Neural cell (in vitro differentiated cells): ENCODE results near the gene CEP78. TPM values are rescaled to one million over a fixed set of nuclear protein-coding genes. Genes with fewer than 3 reads are reported as not detected.

ENCODE experiments used
- H2AFZ ChIP-seq: fragments of 200-600, 300-800 bp; sonication (generic), shearing (Covaris generic); 2 replicates; pipeline ENCODE4 v1.6.0; 2014; ENCODE audit warnings: low read depth, mild to moderate bottlenecking, antibody characterized with exemption, low read length, moderate library complexity
- H3F3A ChIP-seq: fragments of 200-600 bp; shearing (Covaris generic); 2 replicates; pipeline ENCODE4 v1.6.1; 2016; ENCODE audit warnings: mild to moderate bottlenecking, moderate library complexity, mixed read lengths, antibody characterized with exemption, low read length; ENCODE audit not compliant: insufficient read depth, poor library complexity, severe bottlenecking
- H3K27ac ChIP-seq: fragments of 200-600, 300-800 bp; sonication (generic), shearing (Covaris generic); 2 replicates; pipeline ENCODE4 v1.5.1; 2014; ENCODE audit warnings: mild to moderate bottlenecking, low read length, moderate library complexity
- H3K27me3 ChIP-seq: fragments of 300-800, 200-600 bp; sonication (generic), shearing (Covaris generic); 2 replicates; pipeline ENCODE4 v1.6.0; 2014; ENCODE audit warnings: mild to moderate bottlenecking, low read depth, low read length, moderate library complexity; ENCODE audit not compliant: insufficient read depth
- H3K36me3 ChIP-seq: fragments of 300-800, 200-600 bp; sonication (generic), shearing (Covaris generic); 2 replicates; pipeline ENCODE4 v1.5.1; 2014; ENCODE audit warnings: mild to moderate bottlenecking, antibody characterized with exemption, low read length, moderate library complexity; ENCODE audit not compliant: insufficient read depth
- H3K4me2 ChIP-seq: fragments of 300-800, 200-600 bp; sonication (generic), shearing (Covaris generic); 2 replicates; pipeline ENCODE4 v1.6.0; 2014; ENCODE audit warnings: mild to moderate bottlenecking, low read length
- H3K4me3 ChIP-seq: fragments of 300-800, 200-600 bp; sonication (generic), shearing (Covaris generic); 2 replicates; pipeline ENCODE4 v1.5.1; 2014; ENCODE audit warnings: mild to moderate bottlenecking, low read length, moderate library complexity
- H3K79me2 ChIP-seq: fragments of 200-600 bp; shearing (Covaris generic); replicated peaks from 2 replicates; pipeline ENCODE4 v1.6.0; 2014; ENCODE audit warnings: mild to moderate bottlenecking, low read length, moderate library complexity; ENCODE audit not compliant: insufficient read depth
- H3K9ac ChIP-seq: fragments of 300-800, 200-600 bp; sonication (generic), shearing (Covaris generic); 2 replicates; pipeline ENCODE4 v1.6.1; 2016; ENCODE audit warnings: mild to moderate bottlenecking, low read length, mixed read lengths
- H3K9me2 ChIP-seq: fragments of 200-600 bp; shearing (Covaris generic); 2 replicates; pipeline ENCODE4 v1.6.1; 2016; ENCODE audit warnings: mild to moderate bottlenecking, low read length, mixed read lengths; ENCODE audit not compliant: insufficient read depth
- H3K9me3 ChIP-seq: fragments of 200-600, 300-800 bp; sonication (generic), shearing (Covaris generic); 2 replicates; pipeline ENCODE4 v1.6.1; 2016; ENCODE audit warnings: mild to moderate bottlenecking, mixed run types, low read length, moderate library complexity, mixed read lengths
- H4K20me1 ChIP-seq: fragments of 200-600 bp; shearing (Covaris generic); 2 replicates; pipeline ENCODE4 v1.6.1; 2016; ENCODE audit warnings: mild to moderate bottlenecking, mixed run types; ENCODE audit not compliant: insufficient read depth
- EP300 ChIP-seq: fragments of 450-650 bp; conservative IDR thresholded peaks from 2 replicates; pipeline ENCODE4 v1.6.1; 2014; ENCODE audit warnings: antibody characterized with exemption, mild to moderate bottlenecking, moderate library complexity; ENCODE audit not compliant: poor library complexity, severe bottlenecking
- EZH2 ChIP-seq: fragments of 200-600, 300-800 bp; shearing (Covaris generic), sonication (generic); IDR thresholded peaks from 2 replicates; pipeline ENCODE4 v1.6.1; 2014; ENCODE audit warnings: antibody characterized with exemption, low read length, borderline replicate concordance, mild to moderate bottlenecking; ENCODE audit not compliant: insufficient read depth, poor library complexity, severe bottlenecking
- MXI1 ChIP-seq: fragments of 450-650 bp; conservative IDR thresholded peaks from 2 replicates; pipeline ENCODE4 v1.6.1; 2014; ENCODE audit warnings: antibody characterized with exemption, mild to moderate bottlenecking; ENCODE audit not compliant: poor library complexity, severe bottlenecking
- POLR2AphosphoS5 ChIP-seq: IDR thresholded peaks from 2 replicates; pipeline ENCODE4 v1.6.1; 2012
- RAD21 ChIP-seq: fragments of 450-650 bp; conservative IDR thresholded peaks from 2 replicates; pipeline ENCODE4 v1.6.1; 2014; ENCODE audit warnings: antibody characterized with exemption, mild to moderate bottlenecking, moderate library complexity
- SMC3 ChIP-seq: fragments of 450-650 bp; conservative IDR thresholded peaks from 2 replicates; pipeline ENCODE4 v1.6.1; 2014; ENCODE audit warnings: antibody characterized with exemption, mild to moderate bottlenecking, moderate library complexity; ENCODE audit not compliant: poor library complexity
- TAF1 ChIP-seq: IDR thresholded peaks from 2 replicates; pipeline ENCODE4 v1.6.1; 2012; ENCODE audit warnings: low read depth
- polyA plus RNA-seq: library from polyadenylated mRNA; depleted of rRNA; stranded (reverse); fragments of >200 nt; gene quantifications from 2 replicates; pipeline ENCODE4 v1.2.3, GENCODE V29; 2014
- TF ChIP-seq, protein P1 (sequence below): fragments of 450-650 bp; IDR thresholded peaks from 2 replicates; pipeline ENCODE4 v1.5.1; 2014; ENCODE audit warnings: antibody characterized with exemption, mild to moderate bottlenecking, moderate library complexity; ENCODE audit not compliant: poor library complexity, severe bottlenecking
- TF ChIP-seq, protein P2 (sequence below): IDR thresholded peaks from 2 replicates; pipeline ENCODE4 v1.6.1; 2012; ENCODE audit warnings: borderline replicate concordance

CEP78 gene
- polyA plus RNA-seq, 1 donor from 2014 or later = 57.8 TPM

DNA sequence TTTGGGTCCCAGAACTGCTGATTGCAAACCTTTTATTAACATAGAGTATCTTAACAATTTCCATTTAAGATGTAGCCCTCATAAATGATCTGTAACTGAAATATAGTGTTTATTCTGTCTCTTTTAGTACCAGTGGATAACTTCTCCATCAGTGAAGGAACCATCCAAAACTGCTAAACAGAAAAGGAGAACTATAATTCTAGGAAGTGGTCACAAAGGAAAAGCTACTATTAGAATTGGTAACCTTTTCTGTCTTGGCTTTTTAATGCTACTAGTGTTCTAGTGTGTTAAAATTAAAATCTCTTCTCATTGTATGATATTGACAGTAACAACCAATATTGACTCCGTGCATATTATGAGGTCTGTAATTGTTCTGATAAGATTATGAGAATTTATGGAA, 12.8 kb downstream of the CEP78 start:
- Histone ChIP-seq H3F3A (no peaks in the 10 kb centered on the region), H3K4me2 (no peak overlapping the region), H3K9ac (no peak overlapping the region), H3K9me3 (no peaks in the 10 kb centered on the region), H3K27me3 (no peaks in the 10 kb centered on the region), H3K36me3 (peaks cover 18% of the 10 kb centered on the region), H4K20me1 (no peaks in the 10 kb centered on the region), H3K9me2 (no peaks in the 10 kb centered on the region), H3K27ac (no peak overlapping the region), H3K79me2 (no peaks in the 10 kb centered on the region), H3K4me3 (no peak overlapping the region), H2AFZ (no peak overlapping the region)
- no peak for TF ChIP-seq SMC3
- no peak for TF ChIP-seq MXI1
- TF ChIP-seq EZH2 = no peak
- TF ChIP-seq POLR2AphosphoS5 = no peak
- TF ChIP-seq RAD21 = no peak
- TF ChIP-seq EP300 = no peak
- TF ChIP-seq, protein P1, sequence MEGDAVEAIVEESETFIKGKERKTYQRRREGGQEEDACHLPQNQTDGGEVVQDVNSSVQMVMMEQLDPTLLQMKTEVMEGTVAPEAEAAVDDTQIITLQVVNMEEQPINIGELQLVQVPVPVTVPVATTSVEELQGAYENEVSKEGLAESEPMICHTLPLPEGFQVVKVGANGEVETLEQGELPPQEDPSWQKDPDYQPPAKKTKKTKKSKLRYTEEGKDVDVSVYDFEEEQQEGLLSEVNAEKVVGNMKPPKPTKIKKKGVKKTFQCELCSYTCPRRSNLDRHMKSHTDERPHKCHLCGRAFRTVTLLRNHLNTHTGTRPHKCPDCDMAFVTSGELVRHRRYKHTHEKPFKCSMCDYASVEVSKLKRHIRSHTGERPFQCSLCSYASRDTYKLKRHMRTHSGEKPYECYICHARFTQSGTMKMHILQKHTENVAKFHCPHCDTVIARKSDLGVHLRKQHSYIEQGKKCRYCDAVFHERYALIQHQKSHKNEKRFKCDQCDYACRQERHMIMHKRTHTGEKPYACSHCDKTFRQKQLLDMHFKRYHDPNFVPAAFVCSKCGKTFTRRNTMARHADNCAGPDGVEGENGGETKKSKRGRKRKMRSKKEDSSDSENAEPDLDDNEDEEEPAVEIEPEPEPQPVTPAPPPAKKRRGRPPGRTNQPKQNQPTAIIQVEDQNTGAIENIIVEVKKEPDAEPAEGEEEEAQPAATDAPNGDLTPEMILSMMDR = no peak
- TF ChIP-seq TAF1 = no peak
- TF ChIP-seq, protein P2, sequence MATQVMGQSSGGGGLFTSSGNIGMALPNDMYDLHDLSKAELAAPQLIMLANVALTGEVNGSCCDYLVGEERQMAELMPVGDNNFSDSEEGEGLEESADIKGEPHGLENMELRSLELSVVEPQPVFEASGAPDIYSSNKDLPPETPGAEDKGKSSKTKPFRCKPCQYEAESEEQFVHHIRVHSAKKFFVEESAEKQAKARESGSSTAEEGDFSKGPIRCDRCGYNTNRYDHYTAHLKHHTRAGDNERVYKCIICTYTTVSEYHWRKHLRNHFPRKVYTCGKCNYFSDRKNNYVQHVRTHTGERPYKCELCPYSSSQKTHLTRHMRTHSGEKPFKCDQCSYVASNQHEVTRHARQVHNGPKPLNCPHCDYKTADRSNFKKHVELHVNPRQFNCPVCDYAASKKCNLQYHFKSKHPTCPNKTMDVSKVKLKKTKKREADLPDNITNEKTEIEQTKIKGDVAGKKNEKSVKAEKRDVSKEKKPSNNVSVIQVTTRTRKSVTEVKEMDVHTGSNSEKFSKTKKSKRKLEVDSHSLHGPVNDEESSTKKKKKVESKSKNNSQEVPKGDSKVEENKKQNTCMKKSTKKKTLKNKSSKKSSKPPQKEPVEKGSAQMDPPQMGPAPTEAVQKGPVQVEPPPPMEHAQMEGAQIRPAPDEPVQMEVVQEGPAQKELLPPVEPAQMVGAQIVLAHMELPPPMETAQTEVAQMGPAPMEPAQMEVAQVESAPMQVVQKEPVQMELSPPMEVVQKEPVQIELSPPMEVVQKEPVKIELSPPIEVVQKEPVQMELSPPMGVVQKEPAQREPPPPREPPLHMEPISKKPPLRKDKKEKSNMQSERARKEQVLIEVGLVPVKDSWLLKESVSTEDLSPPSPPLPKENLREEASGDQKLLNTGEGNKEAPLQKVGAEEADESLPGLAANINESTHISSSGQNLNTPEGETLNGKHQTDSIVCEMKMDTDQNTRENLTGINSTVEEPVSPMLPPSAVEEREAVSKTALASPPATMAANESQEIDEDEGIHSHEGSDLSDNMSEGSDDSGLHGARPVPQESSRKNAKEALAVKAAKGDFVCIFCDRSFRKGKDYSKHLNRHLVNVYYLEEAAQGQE = no peak

DNA sequence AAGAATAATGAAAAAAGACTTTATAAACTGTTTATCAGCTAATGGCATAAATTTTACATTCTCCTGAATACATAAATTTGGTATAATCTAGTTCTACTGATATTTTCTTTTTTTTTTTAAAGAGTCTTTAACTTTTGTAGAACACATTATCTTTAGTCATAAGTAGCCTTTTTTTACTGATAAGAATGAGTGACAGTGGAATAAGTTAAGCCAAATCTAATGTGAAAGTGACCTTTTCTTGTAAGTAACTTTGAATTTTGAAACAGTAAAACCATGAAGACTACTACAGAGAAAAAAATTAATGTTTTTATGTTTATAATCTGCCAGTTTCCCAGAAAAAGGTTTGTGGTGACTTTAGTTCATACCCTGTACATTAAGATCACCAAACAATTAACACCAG, 13.7 kb downstream of the CEP78 start:
- no peak overlapping the region for H3K9ac ChIP-seq
- no peak overlapping the region for H3K27ac ChIP-seq
- H3K27me3 ChIP-seq = no peaks in the 10 kb centered on the region
- H3K4me2 ChIP-seq = no peak overlapping the region
- H3K9me3 ChIP-seq = no peaks in the 10 kb centered on the region
- no peaks in the 10 kb centered on the region for H3K79me2 ChIP-seq
- peaks cover 14% of the 10 kb centered on the region for H3K36me3 ChIP-seq
- H3K4me3 ChIP-seq = no peak overlapping the region
- no peaks in the 10 kb centered on the region for H3F3A ChIP-seq
- TF ChIP-seq, protein P1 = no peak
- TF ChIP-seq RAD21 = no peak
- TF ChIP-seq EZH2 = no peak
- TF ChIP-seq, protein P2 = no peak
- TF ChIP-seq POLR2AphosphoS5 = no peak
- no peak for TF ChIP-seq MXI1
- no peak for TF ChIP-seq EP300
- no peak for TF ChIP-seq TAF1
- no peak for TF ChIP-seq SMC3
- H4K20me1 ChIP-seq = no peaks in the 10 kb centered on the region
- H2AFZ ChIP-seq = no peak overlapping the region
- H3K9me2 ChIP-seq = no peaks in the 10 kb centered on the region
